Measurements from ENCODE around the gene HDAC4.

Gene HDAC4

DNA sequence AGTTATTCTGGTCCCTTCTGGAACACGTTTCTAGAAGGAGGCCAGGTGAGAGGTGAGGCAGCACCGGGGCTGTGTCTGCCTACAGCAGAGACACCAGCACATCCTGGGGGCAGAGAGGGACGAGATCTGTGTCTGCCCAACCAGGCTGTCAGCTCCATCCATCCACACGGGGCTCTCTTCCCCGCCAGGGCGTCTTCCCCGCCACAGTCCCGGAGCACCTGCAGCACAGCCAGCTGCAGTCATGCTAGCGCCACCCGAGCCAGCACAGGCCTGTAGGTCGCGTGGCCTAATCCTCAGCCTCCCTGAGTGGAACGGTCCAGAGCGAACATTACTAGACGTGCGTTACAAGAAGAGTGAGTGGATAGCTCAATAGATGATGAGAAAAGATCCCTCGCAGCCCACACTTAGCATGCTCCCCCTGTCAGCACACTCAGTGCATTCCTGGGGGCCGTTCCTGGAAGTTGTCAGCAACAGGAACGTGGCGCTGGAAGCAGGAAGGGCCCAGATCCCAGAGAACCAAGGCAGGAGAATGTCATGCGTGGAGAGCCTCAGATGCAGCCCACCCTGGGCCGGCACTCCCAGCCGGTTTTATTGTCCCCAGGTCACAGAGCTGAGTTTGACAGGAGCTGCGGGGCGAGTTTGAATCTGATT, 374.0 kb downstream of the HDAC4 start:
- DNase-seq (ENCODE audit: low read depth) = no peak

DNA sequence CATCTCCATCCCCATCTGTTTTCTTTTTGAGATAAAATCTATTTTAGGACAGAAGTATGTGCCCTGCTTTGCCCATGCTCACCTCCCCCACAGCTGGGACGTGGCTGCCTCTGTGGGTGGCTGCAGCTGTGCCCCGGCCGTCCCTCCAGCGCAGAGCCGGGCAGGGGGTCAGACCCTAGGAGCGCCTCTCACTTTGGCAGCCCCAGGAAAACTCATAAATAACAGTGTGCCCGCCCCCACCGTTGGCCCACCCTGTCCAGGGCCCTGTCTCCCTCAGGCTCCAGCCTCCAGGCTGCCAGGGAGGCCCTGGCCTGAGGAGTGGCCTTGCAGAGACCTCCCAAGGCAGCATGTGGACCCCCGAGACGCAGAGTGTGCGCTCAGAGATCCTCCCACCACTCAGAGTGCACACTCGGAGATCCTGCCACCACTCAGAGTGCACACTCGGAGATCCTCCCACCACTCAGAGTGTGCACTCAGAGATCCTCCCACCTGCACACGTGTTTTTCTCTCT, 374.8 kb downstream of the HDAC4 start:
- no peak for DNase-seq (ENCODE audit: low read depth)

DNA sequence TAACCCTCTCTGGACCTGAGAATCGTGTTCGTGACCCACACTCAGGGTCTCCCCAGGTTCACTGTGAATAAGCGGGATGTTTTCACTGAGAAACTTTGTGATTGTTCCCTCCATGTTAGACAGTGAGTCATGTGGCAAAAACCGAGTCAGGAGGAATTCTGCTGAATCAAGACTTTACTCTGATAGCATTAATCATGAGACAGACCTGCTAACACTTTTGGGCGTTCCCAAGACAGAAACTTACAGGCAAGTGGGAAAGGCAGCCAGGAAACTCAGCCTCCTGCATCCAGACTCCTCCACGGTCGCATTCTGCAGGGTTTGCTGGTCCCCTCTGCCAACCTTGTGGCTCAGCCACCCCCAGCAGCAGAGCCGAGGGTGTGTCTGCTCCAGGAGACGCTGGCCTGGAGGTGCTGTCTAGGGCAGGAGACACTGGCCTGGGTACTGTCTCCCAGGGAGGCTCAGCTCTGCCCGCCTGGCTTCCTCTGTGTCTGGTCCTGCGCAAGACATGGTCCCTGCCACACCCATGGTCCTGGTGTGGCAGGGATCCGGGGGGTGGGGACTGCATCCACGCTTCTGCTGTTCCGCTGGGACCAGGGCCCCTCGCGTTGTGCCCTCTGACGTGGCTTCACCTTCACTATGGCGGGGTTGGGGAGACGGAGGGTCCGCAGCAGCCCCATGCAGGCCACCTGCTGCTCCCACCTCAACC, 375.6 kb downstream of the HDAC4 start:
- peak; percentile 15 for DNase-seq (ENCODE audit: low read depth)

DNA sequence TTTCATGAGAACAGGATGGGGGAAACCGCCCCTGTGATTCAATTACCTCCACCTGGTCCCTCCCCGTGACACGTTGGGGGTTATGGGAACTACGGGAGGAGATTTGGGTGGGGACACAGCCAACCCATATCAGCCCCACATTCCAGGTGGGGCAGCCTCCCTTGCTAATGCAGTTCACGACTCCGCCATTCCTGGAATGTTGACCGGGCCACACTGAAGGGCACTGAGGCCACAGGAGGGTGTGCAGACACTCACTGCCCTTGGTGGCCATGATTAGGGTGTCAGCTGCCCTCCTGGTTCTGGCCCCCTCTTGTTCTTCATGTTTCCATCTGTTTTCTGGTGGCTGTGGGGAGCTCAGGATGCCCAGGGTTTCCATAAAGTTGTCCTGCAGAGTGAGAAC, 376.6 kb downstream of the HDAC4 start:
- no peak for DNase-seq (ENCODE audit: low read depth)

DNA sequence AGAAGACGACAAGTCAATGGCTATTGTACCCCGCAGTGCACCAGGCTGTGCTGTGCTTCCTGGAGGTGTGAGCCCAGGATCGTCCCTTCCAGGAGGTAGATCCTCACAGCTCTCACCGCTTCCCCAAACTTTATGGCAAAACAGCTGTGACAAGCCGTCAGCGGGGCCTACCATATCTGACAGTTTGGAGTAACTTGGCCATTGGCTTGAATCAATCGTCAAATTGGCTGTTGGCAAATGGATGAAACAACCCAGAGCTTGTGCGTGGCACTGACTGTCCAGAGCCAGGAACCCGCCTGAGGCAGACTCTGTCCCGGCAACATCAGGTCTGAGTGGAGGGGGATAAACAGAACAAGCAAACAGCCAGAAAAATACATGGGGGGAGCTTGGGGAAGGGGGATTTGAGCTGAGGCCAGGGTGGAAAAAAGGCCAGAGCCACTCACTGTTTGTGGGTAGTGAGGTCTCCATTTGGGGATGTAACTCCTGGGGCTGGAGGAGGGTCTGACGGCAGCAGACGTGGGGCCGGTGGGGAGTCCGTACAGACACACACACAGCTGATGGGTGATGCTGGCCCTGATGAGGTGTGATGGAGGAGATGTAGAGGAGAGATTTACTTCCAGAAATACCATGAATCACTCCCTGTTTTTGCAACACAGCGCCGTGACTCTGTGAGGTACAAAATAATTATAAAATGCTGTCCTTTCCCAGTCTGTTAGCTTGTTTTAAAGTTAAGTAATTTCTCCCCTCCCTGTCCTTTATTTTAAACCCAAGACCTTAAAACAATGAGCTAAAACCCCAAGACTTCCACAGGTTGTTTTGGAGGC, 378.2 kb downstream of the HDAC4 start:
- no peak for DNase-seq (ENCODE audit: low read depth)

DNA sequence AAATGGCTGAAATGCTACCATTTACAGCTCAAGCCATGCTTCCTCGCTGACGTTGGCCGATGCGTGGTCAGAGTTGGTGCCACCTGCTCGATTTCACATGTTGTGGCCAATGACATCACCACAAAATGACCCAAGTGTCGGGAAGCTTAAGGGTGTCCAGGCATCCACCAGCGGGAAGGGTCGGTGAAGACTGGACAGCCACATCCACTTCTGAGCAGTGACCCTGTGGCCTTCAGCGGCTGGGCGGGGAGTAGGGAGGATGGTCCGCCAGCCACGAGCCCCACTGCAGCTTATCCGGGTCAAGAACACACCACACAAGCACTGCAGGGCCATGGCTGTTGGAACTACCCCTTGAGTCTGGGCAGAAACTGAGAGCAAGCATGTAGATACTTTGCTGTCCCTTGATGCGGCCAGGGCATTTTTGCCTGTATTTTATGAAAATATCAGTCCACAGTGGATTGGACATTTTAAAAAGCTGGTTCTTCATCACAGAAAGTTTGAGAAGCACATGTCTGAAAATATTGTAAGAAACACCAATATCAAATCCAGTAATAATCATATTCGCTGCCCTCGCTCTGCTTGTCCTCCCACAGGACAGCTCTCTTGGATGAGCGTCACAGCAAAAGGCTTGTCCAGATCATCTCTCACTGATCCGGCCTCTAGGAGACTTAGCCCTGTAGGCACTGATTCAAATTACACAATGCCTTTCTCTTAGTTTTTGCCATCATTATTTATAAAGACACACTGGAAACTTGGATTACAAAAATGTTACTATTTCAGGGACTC, 379.0 kb downstream of the HDAC4 start:
- no peak for DNase-seq (ENCODE audit: low read depth)

GRCh38 chr2:239021224-239021623, 379.6 kb downstream of the HDAC4 start:
- DNase-seq (ENCODE audit: low read depth) = no peak

DNA sequence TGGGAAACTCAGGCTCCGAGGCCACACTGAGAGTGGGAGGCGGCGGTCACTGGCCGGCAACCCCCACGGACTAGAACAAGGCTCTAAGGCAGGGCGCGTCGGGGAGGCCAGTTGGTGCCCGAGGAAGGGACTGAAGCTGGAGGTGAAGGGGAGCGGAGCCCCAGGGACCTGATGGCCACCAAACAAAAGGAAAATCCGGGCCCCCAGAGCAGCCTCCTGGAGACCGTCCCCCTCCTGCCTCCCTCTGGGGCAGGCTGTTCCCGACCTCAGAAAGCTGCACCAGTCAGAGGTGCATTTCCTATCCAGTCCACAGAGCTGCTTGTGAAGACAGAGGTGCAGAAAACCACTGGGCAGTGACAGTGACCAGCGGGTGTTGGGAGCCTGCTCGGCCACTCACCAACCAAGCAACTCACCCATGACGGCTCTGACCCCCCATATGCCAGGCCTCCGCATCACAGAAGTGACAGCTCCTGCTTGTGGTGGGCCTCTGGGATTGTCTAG, 380.2 kb downstream of the HDAC4 start:
- DNase-seq (ENCODE audit: low read depth) = no peak

- DNase-seq (ENCODE audit: low read depth) = no peak
Measured at GRCh38 chr2:239019183-239019581, 381.6 kb downstream of the HDAC4 start.

GRCh38 chr2:239018271-239019182, 382.3 kb downstream of the HDAC4 start:
- no peak for DNase-seq (ENCODE audit: low read depth)

- no peak for DNase-seq (ENCODE audit: low read depth)
Measured at GRCh38 chr2:239017491-239018098, 383.2 kb downstream of the HDAC4 start.

DNA sequence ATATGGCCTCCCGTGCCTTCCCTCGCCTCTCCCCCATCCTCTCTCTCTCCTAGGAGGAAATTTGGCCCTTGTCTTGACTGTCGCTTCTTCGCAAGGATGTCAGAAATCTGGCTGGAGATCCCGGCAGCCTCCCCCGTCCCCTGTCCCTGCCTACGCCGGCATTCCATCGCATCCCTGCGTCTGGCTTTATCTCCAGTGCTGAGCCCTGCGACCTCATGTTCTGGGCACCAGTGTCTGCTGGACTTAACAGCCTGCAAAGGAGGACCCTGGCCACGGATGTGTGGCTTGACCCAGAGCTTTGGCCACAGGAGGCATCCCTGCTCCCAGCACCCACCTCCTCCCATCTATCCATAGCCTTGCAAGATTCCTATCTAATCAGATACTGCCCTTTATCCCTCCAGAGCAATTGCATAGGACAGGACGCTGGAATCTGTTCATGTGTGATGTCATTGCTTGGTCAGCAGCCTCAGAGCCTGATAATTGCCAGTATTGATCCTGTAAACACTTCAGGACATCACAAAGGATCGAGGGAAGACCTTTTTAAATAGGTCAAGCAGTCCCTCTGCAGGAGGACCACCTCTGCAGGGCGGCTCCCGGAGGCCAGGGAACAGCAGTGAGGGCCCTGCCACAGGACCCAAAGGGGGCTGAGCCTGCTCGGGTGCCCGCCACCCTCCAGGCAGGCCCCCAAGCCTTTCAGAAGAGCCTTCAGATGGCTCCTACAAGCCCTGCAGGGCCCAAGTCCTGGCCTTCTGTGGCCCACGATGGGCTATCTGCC, 384.7 kb downstream of the HDAC4 start:
- DNase-seq (ENCODE audit: low read depth) = no peak

GRCh38 chr2:239015218-239015900, 385.5 kb downstream of the HDAC4 start:
- DNase-seq (ENCODE audit: low read depth) = no peak

- no peak for DNase-seq (ENCODE audit: low read depth)
Measured at GRCh38 chr2:239014458-239015217, 386.2 kb downstream of the HDAC4 start.

- no peak for DNase-seq (ENCODE audit: low read depth)
Measured at GRCh38 chr2:239013678-239013976, 387.2 kb downstream of the HDAC4 start.

DNA sequence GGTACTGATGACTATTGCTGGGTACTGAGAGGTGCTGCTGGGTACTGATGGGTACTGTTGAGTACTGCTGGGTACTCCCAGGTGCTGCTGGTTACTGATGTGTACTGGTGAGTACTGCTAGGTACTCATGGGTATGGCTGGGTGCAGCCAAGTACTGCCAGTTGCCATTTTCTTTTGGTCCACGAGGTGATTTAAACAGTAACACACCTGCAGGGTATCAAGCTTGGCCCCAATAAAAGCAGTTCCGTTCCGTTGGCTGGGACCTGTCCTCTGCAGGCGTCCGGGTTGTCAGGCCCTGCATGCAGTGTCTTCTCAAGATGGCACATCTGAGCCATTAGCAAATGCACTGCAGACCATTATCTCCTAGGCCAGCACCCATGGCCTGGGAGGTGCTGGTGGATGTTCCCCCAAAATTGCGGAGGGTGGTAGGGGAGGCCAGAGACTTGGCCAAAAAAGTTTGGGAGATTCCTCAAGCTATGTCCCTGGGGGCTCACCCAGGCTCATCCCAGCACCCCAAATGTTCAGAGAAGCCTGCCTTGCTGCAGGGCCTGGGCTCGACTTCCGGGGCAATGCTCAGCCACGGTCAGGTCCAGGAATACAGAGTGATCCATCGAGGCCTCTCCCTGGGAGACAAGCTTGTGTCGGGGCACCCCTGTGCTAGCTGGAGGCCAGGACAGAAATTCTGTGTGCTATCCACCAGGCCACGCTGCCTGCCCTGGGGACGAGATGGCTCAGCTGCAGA, 387.7 kb downstream of the HDAC4 start:
- DNase-seq (ENCODE audit: low read depth) = no peak

GRCh38 chr2:239012228-239012627, 388.6 kb downstream of the HDAC4 start:
- no peak for DNase-seq (ENCODE audit: low read depth)

- no peak for DNase-seq (ENCODE audit: low read depth)
Measured at GRCh38 chr2:239009589-239009961, 391.2 kb downstream of the HDAC4 start.
